ENCODE data around the gene AGAP3. TPM values are rescaled to one million over a fixed set of nuclear protein-coding genes. Genes with fewer than 3 reads are reported as not detected.

AGAP3 gene
- total RNA-seq, 1 donor from 2014 or later: 206 TPM

DNA sequence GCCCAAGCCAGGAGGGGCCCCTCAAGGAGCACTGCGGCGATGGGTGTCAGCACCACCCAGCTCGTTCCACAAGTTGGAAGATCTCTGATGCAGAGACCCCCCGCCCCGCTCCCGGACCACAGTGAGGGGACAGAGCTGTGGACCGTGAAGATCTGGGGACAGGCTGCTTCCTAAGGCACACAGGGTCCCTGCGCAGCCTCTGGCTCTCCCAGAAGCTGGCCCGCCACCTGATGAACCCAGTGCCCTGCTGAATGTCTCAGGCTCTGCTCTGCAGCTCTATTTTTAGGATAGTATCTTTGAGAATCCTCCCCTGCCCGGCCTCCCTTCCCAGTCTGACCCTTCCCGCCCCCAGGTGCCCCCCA, 51.5 kb downstream of the AGAP3 start:
- no peak for DNase-seq (ENCODE audit: low spot score)
- Mint-ChIP-seq H3K36me3 (ENCODE audit: low read depth, unreplicated experiment) (peaks cover 37% of the 10 kb centered on the region), H3K4me1 (ENCODE audit: unreplicated experiment) (peaks cover 30% of the 10 kb centered on the region), H3K27me3 (ENCODE audit: unreplicated experiment) (peaks cover 41% of the 10 kb centered on the region), H3K9me3 (ENCODE audit: unreplicated experiment) (no peaks in the 10 kb centered on the region), H3K4me3 (ENCODE audit: unreplicated experiment) (no peak overlapping the region), H3K27ac (ENCODE audit: unreplicated experiment) (no peak overlapping the region)
- TF ChIP-seq, protein P1, sequence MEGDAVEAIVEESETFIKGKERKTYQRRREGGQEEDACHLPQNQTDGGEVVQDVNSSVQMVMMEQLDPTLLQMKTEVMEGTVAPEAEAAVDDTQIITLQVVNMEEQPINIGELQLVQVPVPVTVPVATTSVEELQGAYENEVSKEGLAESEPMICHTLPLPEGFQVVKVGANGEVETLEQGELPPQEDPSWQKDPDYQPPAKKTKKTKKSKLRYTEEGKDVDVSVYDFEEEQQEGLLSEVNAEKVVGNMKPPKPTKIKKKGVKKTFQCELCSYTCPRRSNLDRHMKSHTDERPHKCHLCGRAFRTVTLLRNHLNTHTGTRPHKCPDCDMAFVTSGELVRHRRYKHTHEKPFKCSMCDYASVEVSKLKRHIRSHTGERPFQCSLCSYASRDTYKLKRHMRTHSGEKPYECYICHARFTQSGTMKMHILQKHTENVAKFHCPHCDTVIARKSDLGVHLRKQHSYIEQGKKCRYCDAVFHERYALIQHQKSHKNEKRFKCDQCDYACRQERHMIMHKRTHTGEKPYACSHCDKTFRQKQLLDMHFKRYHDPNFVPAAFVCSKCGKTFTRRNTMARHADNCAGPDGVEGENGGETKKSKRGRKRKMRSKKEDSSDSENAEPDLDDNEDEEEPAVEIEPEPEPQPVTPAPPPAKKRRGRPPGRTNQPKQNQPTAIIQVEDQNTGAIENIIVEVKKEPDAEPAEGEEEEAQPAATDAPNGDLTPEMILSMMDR (IDR thresholded peaks at IDR 0.05; ENCODE audit: unreplicated experiment): no peak

GRCh38 chr7:151138153-151138851, 52.0 kb downstream of the AGAP3 start:
- Mint-ChIP-seq H3K4me1 (ENCODE audit: unreplicated experiment) (peaks cover 35% of the 10 kb centered on the region), H3K4me3 (ENCODE audit: unreplicated experiment) (no peak overlapping the region), H3K27ac (ENCODE audit: unreplicated experiment) (no peak overlapping the region), H3K9me3 (ENCODE audit: unreplicated experiment) (no peaks in the 10 kb centered on the region), H3K36me3 (ENCODE audit: low read depth, unreplicated experiment) (peaks cover 37% of the 10 kb centered on the region), H3K27me3 (ENCODE audit: unreplicated experiment) (peaks cover 45% of the 10 kb centered on the region)
- TF ChIP-seq, protein P1 (IDR thresholded peaks at IDR 0.05; ENCODE audit: unreplicated experiment): no peak
- no peak for DNase-seq (ENCODE audit: low spot score)

- H3K36me3 Mint-ChIP-seq (ENCODE audit: low read depth, unreplicated experiment): peaks cover 43% of the 10 kb centered on the region
- H3K27ac Mint-ChIP-seq (ENCODE audit: unreplicated experiment): peak overlapping the region; percentile 17
- H3K4me1 Mint-ChIP-seq (ENCODE audit: unreplicated experiment): peaks cover 40% of the 10 kb centered on the region
- no peak for DNase-seq (ENCODE audit: low spot score)
- peak overlapping the region; percentile 10 for H3K4me3 Mint-ChIP-seq (ENCODE audit: unreplicated experiment)
- peaks cover 43% of the 10 kb centered on the region for H3K27me3 Mint-ChIP-seq (ENCODE audit: unreplicated experiment)
- TF ChIP-seq, protein P1 (IDR thresholded peaks at IDR 0.05; ENCODE audit: unreplicated experiment): no peak
- H3K9me3 Mint-ChIP-seq (ENCODE audit: unreplicated experiment): no peaks in the 10 kb centered on the region
Measured at GRCh38 chr7:151139071-151139790, 53.0 kb downstream of the AGAP3 start.

DNA sequence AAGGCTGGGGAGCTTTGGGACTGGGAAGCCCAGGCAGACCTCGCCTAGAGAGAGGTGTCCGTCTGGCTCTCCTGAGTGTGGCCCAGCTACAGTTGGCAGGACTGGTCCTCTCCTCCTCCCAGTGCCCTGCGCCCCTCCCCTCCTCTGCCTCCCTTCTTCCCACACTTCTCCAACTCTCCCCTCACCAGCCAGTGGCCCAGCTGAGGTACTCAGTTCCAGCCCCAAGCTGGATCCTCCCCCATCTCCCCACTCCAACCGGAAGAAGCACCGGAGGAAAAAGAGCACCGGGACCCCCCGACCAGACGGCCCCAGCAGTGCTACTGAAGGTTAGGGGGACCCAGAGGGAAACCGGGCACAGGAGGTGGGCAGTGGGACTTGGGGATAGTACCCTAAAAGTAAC, 53.5 kb downstream of the AGAP3 start:
- Mint-ChIP-seq H3K9me3 (ENCODE audit: unreplicated experiment) (no peaks in the 10 kb centered on the region), H3K36me3 (ENCODE audit: low read depth, unreplicated experiment) (peaks cover 44% of the 10 kb centered on the region), H3K4me3 (ENCODE audit: unreplicated experiment) (no peak overlapping the region), H3K27me3 (ENCODE audit: unreplicated experiment) (peaks cover 41% of the 10 kb centered on the region), H3K4me1 (ENCODE audit: unreplicated experiment) (peaks cover 40% of the 10 kb centered on the region), H3K27ac (ENCODE audit: unreplicated experiment) (peak overlapping the region; percentile 44)
- DNase-seq (ENCODE audit: low spot score): no peak
- TF ChIP-seq, protein P1 (IDR thresholded peaks at IDR 0.05; ENCODE audit: unreplicated experiment): no peak

DNA sequence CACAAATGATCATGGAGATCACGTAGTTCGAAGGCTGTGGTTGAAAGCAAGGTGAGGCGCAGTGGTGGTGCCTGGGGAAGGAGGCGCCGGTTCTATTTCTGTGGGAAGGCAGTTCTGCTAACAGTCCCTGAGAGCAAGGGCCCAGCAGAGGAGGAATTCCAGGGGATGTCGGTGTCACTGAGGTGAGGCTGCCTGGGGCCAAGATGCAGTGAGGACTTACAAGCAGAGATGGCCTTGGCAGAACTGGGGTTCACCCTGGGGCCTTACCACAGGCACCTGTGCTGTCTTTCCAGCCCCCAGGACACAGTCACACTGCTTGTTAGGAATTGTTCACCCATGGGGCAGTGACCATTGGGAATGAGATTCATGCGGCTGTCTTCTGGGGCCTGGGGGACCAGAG, 54.6 kb downstream of the AGAP3 start:
- TF ChIP-seq, protein P1 (IDR thresholded peaks at IDR 0.05; ENCODE audit: unreplicated experiment): no peak
- peak overlapping the region; percentile 33 for H3K4me3 Mint-ChIP-seq (ENCODE audit: unreplicated experiment)
- DNase-seq (ENCODE audit: low spot score): no peak
- peaks cover 41% of the 10 kb centered on the region for H3K27me3 Mint-ChIP-seq (ENCODE audit: unreplicated experiment)
- peaks cover 40% of the 10 kb centered on the region for H3K4me1 Mint-ChIP-seq (ENCODE audit: unreplicated experiment)
- H3K9me3 Mint-ChIP-seq (ENCODE audit: unreplicated experiment): no peaks in the 10 kb centered on the region
- peaks cover 46% of the 10 kb centered on the region for H3K36me3 Mint-ChIP-seq (ENCODE audit: low read depth, unreplicated experiment)
- peak overlapping the region; percentile 44 for H3K27ac Mint-ChIP-seq (ENCODE audit: unreplicated experiment)
